ENCODE results near the gene NCOA5.

The NCOA5 gene

GRCh38 chr20:46127396-46128010, 37.7 kb upstream of the NCOA5 start:
- Histone ChIP-seq H3K9me3 (no peaks in the 10 kb centered on the region), H3K36me3 (replicated peaks) (no peaks in the 10 kb centered on the region), H3K27me3 (ENCODE audit: low read depth) (peaks cover 25% of the 10 kb centered on the region; the same call in 1 of the 2 replicates), H3K4me1 (no peaks in the 10 kb centered on the region), H3K4me3 (no peak overlapping the region)
- no peak for DNase-seq (ENCODE audit: low spot score in 2 of 2)
- in situ Hi-C loops (cut with MboI; ENCODE audit: low sequenced_read_pairs) = loop anchor here (25.0 kb wide), 1 partner anchor 210 kb away; no protein-coding TSS in a partner anchor

DNA sequence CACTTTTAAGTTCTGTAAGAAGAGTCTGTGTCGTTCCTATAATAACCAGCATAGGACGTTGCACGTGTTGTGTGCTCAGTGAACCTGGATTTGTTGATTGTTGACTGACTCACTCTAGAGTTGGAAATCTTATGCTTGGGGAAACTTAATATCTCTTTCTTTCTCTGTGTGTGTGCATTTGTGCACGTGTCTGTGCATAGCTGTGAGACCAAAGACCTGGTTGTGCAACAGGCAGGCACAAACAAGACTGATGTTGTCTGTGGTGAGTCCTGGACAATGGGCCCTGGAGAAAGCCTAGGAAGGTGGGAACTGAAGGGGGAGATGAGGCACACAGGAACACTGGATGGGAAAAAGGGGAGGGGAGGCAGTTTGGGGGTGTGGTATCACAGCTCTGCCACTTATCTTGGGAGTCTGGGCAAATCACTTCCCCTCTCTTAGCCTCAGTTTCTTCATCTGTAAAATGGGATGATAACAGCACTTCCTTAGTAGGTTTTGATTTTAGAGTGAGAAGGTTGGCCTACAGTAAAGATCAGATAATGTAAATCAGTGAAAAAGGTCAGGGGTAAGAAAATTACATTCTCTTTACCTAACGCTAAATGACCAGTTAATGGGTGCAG, 36.8 kb upstream of the NCOA5 start:
- no peaks in the 10 kb centered on the region for H3K36me3 ChIP-seq (replicated peaks)
- no peaks in the 10 kb centered on the region for H3K4me1 ChIP-seq
- no peak overlapping the region for H3K4me3 ChIP-seq
- peaks cover 21% of the 10 kb centered on the region; the same call in 1 of the 2 replicates for H3K27me3 ChIP-seq (ENCODE audit: low read depth)
- no peak for DNase-seq (ENCODE audit: low spot score in 2 of 2)
- no peaks in the 10 kb centered on the region for H3K9me3 ChIP-seq
- in situ Hi-C loops (cut with MboI; ENCODE audit: low sequenced_read_pairs) = loop anchor here (25.0 kb wide), 1 partner anchor 211 kb away; no protein-coding TSS in a partner anchor

GRCh38 chr20:46123482-46124245, 33.9 kb upstream of the NCOA5 start:
- no peaks in the 10 kb centered on the region for H3K4me1 ChIP-seq
- peaks cover under 1% of the 10 kb centered on the region; the same call in 1 of the 2 replicates for H3K27me3 ChIP-seq (ENCODE audit: low read depth)
- no peak overlapping the region for H3K4me3 ChIP-seq
- in situ Hi-C loops (cut with MboI; ENCODE audit: low sequenced_read_pairs) = no loop called here
- no peak for DNase-seq (ENCODE audit: low spot score in 2 of 2)
- no peaks in the 10 kb centered on the region for H3K9me3 ChIP-seq
- no peaks in the 10 kb centered on the region for H3K36me3 ChIP-seq (replicated peaks)

DNA sequence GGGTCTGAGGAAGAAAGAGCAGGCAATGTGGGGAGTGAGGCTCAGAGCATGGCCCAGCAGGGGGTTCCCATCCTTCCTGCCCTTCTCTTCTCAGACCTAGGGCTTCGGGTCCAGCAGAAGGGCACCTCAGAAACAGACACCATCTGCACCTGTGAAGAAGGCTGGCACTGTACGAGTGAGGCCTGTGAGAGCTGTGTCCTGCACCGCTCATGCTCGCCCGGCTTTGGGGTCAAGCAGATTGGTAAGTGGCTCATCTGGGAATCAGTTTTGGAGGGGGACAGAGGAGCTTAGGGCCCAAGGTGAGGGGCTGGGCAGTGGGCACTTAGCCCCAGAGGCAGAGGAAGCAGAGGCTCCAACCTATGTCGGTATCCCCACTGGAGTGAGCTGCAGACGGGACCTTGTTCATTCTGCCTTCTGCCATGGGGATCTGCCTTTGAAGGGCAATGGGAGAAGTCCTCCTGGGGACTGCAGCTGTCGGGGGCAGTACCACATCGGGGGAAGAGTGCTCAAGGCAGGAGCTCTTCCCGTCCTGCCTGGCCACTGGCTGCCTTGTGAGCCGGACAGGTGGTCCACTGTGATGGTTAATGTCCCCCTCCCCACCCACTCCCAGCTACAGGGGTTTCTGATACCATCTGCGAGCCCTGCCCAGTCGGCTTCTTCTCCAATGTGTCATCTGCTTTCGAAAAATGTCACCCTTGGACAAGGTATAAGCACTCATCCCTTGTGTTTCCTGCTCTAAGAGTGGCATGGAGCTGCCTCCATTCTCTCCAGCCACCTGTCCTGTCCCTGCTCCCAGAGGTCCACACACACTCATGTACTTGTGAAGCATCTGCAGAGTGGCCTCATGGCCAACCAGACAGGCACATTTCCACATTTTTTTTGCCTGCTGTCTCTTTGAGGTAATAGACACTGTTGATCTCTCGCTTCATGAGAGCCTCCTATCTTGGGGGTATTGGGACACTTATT, 33.0 kb upstream of the NCOA5 start:
- in situ Hi-C loops (cut with MboI; ENCODE audit: low sequenced_read_pairs) = no loop called here
- Histone ChIP-seq H3K9me3 (no peaks in the 10 kb centered on the region), H3K4me3 (no peak overlapping the region), H3K4me1 (no peaks in the 10 kb centered on the region), H3K27me3 (ENCODE audit: low read depth) (no peaks in the 10 kb centered on the region), H3K36me3 (replicated peaks) (no peaks in the 10 kb centered on the region)
- DNase-seq (ENCODE audit: low spot score in 2 of 2) = no peak

GRCh38 chr20:46122071-46122470, 32.3 kb upstream of the NCOA5 start:
- H3K9me3 ChIP-seq = no peaks in the 10 kb centered on the region
- no peaks in the 10 kb centered on the region for H3K4me1 ChIP-seq
- no peak for DNase-seq (ENCODE audit: low spot score in 2 of 2)
- no peak overlapping the region for H3K4me3 ChIP-seq
- in situ Hi-C loops (cut with MboI; ENCODE audit: low sequenced_read_pairs) = no loop called here
- H3K36me3 ChIP-seq (replicated peaks) = no peaks in the 10 kb centered on the region
- H3K27me3 ChIP-seq (ENCODE audit: low read depth) = no peaks in the 10 kb centered on the region

- DNase-seq (ENCODE audit: low spot score in 2 of 2) = no peak
- no peaks in the 10 kb centered on the region for H3K36me3 ChIP-seq (replicated peaks)
- in situ Hi-C loops (cut with MboI; ENCODE audit: low sequenced_read_pairs) = no loop called here
- H3K4me1 ChIP-seq = no peaks in the 10 kb centered on the region
- no peak overlapping the region for H3K4me3 ChIP-seq
- H3K27me3 ChIP-seq (ENCODE audit: low read depth) = no peaks in the 10 kb centered on the region
- H3K9me3 ChIP-seq = no peaks in the 10 kb centered on the region
Measured at GRCh38 chr20:46121184-46121930, 31.6 kb upstream of the NCOA5 start.

DNA sequence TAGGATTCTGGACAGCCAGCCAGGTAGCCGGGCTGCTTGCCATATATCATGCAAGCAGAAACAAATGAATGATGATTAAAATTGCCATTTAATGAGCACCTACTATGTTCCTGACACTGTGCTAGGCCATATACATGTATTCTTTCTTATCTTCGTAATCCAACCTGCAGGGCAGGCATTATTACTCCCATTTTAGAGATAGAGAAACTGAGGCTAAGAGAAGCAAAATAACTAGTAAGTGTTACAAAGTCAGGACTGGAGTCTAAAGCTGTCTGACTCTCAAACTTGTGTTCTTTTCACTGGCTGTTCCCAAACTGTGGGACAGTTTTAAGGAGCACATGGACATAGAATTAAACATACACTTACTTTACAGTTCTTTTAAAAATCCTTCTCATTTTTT, 30.4 kb upstream of the NCOA5 start:
- in situ Hi-C loops (cut with MboI; ENCODE audit: low sequenced_read_pairs) = no loop called here
- Histone ChIP-seq H3K27me3 (ENCODE audit: low read depth) (no peaks in the 10 kb centered on the region), H3K9me3 (no peaks in the 10 kb centered on the region), H3K36me3 (replicated peaks) (no peaks in the 10 kb centered on the region), H3K4me1 (no peaks in the 10 kb centered on the region), H3K4me3 (no peak overlapping the region)
- no peak for DNase-seq (ENCODE audit: low spot score in 2 of 2)

GRCh38 chr20:46119547-46119946, 29.8 kb upstream of the NCOA5 start:
- no peaks in the 10 kb centered on the region for H3K36me3 ChIP-seq (replicated peaks)
- no peak for DNase-seq (ENCODE audit: low spot score in 2 of 2)
- peaks cover 3% of the 10 kb centered on the region; the same call in 1 of the 2 replicates for H3K27me3 ChIP-seq (ENCODE audit: low read depth)
- no peak overlapping the region for H3K4me3 ChIP-seq
- in situ Hi-C loops (cut with MboI; ENCODE audit: low sequenced_read_pairs) = no loop called here
- no peaks in the 10 kb centered on the region for H3K9me3 ChIP-seq
- H3K4me1 ChIP-seq = no peaks in the 10 kb centered on the region

- Histone ChIP-seq H3K4me1 (no peaks in the 10 kb centered on the region), H3K27me3 (ENCODE audit: low read depth) (peaks cover 3% of the 10 kb centered on the region; the same call in 1 of the 2 replicates), H3K36me3 (replicated peaks) (no peaks in the 10 kb centered on the region), H3K4me3 (no peak overlapping the region), H3K9me3 (no peaks in the 10 kb centered on the region)
- in situ Hi-C loops (cut with MboI; ENCODE audit: low sequenced_read_pairs) = no loop called here
- DNase-seq (ENCODE audit: low spot score in 2 of 2) = no peak
Measured at GRCh38 chr20:46119028-46119546, 29.3 kb upstream of the NCOA5 start.

DNA sequence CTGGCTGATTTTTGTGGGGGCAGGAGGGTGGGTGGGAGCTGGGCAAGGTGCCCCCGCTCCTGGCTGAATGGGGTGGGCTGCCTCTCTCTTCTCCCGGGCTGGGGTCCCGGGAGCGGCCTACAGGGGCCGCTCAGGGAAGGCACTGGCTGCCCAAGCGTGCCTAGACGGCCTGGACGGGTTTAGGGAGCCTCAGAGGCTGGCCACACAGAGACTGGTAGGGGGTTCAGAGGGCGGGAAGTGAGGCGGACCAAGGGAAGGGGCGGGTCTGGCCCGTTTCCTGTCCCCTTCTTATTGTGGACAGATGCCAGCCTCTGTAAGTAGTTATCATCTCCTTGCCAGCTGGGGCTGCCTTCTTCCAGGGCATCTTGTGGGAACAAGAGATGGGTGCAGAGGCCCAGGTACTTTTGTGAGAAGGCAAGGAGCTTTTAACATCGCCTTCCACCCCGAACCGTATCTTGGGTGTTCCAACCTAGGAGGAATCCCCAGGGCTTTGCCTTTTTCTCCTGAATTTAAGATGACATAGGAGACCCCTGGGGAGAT, 28.8 kb upstream of the NCOA5 start:
- Histone ChIP-seq H3K9me3 (no peaks in the 10 kb centered on the region), H3K27me3 (ENCODE audit: low read depth) (peaks cover 6% of the 10 kb centered on the region; the same call in 1 of the 2 replicates), H3K4me1 (no peaks in the 10 kb centered on the region), H3K4me3 (peak overlapping the region; percentile 9; the same call in 1 of the 2 replicates), H3K36me3 (replicated peaks) (no peaks in the 10 kb centered on the region)
- in situ Hi-C loops (cut with MboI; ENCODE audit: low sequenced_read_pairs) = no loop called here
- no peak for DNase-seq (ENCODE audit: low spot score in 2 of 2)

DNA sequence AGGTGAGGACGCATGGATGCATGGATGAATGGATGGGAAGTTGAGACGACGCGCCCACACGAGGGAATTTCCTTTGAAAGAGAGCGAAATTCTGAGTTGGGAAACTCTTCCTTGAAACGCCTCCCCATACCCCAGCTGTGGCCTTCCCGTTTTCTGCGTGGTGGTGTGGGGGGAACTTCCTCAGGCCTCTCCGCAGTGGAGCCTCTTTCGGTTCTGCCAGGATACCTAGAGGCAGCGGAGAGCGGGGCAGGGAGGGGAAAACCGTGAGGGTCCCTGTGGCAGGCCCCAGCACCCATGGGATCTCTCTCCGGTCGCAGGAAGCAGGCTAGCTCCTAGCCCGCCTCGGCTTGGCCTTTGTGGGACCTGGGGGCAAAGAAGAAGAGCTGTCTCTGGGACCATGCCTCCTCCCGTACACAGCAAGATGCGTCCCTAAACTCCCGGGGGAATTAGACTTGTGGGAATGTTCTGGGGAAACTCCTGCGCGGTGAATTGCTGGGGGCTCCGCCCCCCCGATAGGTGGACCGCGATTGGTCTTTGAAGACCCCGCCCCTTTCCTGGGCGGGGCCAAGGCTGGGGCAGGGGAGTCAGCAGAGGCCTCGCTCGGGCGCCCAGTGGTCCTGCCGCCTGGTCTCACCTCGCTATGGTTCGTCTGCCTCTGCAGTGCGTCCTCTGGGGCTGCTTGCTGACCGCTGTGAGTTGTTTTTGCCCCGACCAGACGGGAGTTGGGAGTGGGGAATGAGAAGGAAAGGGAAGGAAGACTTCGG, 28.1 kb upstream of the NCOA5 start, which contains the start of gene CD40:
Gene CD40 (plus strand): TSS at position 611 of the 764 bp plus-strand sequence. CDS start 30 bp downstream, at position 641.
- Histone ChIP-seq H3K4me1 (no peaks in the 10 kb centered on the region), H3K36me3 (replicated peaks) (no peaks in the 10 kb centered on the region), H3K4me3 (peak within 1 kb of the TSS; percentile 9; the same call in 1 of the 2 replicates), H3K9me3 (no peaks in the 10 kb centered on the region), H3K27me3 (ENCODE audit: low read depth) (peaks cover 6% of the 10 kb centered on the region)
- peak; percentile 23 to 85 for DNase-seq (ENCODE audit: low spot score in 2 of 2)
- in situ Hi-C loops (cut with MboI; ENCODE audit: low sequenced_read_pairs) = no loop called here

DNA sequence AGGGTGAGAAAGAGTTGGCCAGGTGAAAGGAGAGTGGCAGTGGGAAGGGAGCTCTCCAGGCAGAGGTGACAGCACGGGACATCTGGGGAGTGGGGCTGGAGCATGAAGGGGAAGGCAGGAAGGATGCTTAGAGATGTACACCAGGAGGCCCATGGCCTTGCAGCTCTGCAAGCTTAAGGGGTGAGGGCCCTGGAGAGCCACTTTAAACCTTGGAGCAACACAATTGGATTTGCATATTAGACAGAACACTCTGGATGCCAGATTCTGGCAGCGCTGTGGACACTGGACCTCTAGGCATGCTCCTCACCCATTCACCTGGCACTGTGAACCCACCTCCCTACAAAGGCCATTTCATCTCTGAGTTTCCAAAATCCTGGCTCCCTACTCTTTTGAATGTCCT, 24.7 kb upstream of the NCOA5 start:
- DNase-seq (ENCODE audit: low spot score in 2 of 2) = no peak
- in situ Hi-C loops (cut with MboI; ENCODE audit: low sequenced_read_pairs) = no loop called here
- no peaks in the 10 kb centered on the region for H3K4me1 ChIP-seq
- H3K36me3 ChIP-seq (replicated peaks) = no peaks in the 10 kb centered on the region
- H3K4me3 ChIP-seq = no peak overlapping the region
- H3K9me3 ChIP-seq = no peaks in the 10 kb centered on the region
- H3K27me3 ChIP-seq (ENCODE audit: low read depth) = peaks cover 20% of the 10 kb centered on the region

Data from HAP-1 (cell line).